GM18909 (cell line): ENCODE measurements around the gene TIMM13.
"Not testable (repeated sequence)": the region's sequence is repeated elsewhere in the genome, so short reads cannot be mapped to it uniquely, and the experiment has no call there.

Experiments
- ATAC-seq: cut with Tn5 transposase; IDR thresholded peaks from one replicate; pipeline ENCODE4 v1.9.1; 2021; ENCODE audit warnings: mild to moderate bottlenecking; ENCODE audit not compliant: unreplicated experiment, poor library complexity

The TIMM13 gene

DNA sequence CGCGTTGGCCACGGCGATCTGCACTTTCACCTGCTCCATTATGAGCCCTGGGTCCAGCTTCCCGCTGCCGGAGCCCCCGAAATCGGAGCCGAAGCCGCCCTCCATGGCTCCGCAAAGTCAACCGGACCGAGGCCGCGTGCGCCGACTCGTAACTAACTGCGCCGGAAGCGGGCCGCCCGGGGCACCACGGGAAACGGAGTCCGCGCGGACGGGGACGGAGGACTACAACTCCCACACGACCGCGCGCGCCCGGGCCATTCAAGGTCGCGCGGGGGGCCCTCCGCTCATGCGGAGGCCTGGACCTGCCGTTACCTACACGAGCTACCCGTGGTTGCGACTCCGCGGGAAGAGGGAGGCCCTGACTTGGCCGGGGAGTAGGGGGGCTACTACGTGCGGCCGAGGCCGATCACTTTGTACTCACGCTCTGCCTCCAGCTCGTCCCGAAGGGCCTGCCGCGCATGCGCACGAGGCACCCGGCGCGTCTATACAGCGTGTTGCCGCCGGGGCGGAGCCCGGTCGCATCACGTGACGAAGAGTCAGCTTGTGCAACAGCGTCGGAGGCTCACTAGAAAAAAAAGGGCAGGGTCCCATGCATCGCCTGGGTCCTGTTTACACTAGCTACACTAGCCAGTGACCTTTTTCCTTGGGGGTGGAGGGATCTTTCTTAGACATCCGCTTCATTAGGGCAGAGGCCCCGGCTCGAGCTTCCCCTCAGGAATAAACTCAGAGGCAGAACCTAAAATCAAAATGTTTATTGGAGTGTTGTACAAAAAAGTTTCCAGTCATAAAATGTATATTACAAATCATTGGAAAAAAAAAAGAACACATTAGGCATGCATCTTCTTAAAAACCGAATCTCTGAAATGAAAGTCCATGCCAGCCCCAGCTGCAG, at the start of gene TIMM13:
Gene TIMM13 (minus strand): TSS at position 158 of the 892 bp plus-strand sequence. CDS start 53 bp downstream, at position 105.
- ATAC-seq: peak; percentile 79

DNA sequence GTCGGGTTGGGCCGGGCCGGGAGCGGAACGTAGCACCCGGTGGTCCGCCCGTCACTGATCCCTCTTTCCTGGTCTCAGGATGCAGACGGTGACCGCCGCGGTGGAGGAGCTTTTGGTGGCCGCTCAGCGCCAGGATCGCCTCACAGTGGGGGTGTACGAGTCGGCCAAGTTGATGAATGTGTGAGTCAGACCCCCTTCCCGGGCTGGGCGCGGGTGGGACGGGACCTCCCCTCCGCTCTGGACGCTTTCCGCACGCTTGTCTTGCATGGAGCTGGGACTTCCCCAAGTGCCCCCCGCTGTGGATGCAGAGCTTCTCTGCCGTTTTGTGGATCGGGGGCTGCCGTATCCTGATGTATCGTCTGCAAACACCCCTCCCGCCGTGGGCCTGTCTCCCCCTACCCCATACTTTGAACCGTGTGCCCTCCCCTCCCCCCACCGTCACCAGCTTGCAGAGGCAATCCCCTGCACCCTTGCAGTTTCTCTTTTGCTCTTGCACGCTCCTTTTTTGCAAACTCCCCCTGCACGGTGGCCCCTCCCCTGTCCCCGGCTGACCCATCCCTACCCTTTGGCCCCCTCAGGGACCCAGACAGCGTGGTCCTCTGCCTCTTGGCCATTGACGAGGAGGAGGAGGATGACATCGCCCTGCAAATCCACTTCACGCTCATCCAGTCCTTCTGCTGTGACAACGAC, 49.2 kb upstream of the TIMM13 start:
- no peak for ATAC-seq

DNA sequence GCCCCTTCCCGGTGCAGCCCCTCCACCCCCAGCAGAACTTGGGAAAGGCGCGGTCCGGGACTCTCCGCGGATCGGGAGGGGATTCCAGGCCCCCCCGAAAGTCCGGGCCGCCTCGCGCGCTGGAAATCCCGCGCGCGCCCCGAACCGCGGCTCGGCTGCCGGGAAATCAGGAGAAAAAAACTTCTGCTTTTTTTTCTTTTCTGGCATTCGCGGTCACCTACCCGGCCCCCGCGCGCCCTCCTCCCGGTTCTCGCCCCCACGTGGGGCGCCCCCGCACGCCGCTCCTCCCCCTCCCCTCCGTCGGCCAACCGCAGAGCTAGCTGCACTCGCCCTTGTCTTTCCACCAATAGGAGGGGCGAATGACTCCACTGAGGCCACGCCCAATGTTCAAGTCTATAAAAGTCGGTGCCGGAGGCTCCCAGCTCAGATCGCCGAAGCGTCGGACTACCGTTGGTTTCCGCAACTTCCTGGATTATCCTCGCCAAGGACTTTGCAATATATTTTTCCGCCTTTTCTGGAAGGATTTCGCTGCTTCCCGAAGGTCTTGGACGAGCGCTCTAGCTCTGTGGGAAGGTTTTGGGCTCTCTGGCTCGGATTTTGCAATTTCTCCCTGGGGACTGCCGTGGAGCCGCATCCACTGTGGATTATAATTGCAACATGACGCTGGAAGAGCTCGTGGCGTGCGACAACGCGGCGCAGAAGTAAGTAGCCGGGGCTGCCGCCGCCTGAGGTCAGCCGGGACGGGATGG, 48.5 kb upstream of the TIMM13 start, which contains the start of gene GADD45B:
Gene GADD45B (plus strand): TSS at position 426 of the 749 bp plus-strand sequence. CDS start 232 bp downstream, at position 658.
- ATAC-seq: peak; percentile 60

DNA sequence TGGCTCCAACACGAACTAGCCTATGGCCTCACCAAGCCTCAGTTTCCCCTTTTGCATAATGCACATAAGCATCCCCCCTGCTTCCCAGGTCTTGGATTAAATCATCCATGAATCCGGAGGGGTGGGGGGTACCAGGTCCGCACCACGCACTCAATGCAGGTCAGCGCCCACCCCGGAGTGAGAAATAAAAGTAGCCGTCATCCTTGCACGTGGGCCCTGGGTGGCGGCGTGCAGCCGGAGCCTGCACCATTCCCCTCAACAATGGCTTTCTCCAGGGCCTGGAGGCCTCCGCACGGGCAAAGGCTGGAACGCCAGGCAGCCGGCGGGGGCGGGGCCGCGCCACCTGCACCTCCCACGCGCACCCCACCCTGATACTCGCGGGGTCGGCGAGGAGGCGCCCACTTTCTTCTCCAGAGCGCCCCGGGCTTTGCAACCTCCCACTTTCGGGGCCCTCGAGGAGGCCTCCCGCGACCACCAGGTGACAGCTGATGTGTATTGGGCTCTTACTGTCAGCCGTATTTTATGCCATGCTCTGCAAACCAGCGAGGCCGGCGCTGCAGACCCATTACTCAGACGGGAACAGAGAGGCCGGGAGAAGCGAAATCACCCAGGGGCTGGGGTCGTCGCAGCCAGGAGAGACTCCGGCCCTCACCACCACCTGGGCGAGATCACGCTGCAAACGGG, 47.8 kb upstream of the TIMM13 start:
- no peak for ATAC-seq

DNA sequence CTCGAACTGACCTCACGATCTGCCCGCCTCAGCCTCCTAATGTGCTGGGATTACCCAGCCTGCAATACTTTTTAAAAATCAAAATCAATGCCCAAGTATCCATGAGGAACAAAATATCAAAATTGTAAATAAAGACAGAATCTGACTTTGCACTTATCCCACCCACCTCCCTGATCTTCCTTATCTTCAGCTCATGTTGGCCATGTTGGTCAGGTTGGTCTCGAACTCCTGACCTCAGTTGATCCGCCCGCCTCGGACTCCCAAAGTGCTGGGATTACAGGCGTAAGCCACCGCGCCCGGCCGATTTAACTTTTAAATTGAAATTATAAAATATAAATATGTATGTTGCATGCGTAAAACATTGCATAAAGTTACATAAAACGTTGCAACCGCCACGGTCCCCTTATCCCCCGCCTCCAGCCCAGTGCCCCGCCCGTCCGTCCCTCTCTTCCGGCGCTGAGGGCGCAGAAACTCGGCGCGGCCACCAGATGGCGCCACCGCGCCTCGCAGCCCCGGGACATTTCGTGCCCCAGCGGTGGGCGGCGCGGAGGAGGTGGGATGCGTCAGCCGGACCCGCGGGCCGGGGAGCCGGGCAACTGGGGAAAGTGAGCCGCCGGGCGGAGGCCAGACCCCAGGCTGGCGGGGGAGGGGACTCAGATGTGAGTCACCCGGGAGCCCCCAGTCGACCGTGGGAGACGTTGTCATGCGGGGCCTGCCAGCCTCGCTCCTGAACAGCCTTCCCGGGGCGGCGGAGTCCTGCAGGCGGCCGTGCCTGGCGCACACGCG, 47.0 kb upstream of the TIMM13 start:
- peak; percentile 26 for ATAC-seq

DNA sequence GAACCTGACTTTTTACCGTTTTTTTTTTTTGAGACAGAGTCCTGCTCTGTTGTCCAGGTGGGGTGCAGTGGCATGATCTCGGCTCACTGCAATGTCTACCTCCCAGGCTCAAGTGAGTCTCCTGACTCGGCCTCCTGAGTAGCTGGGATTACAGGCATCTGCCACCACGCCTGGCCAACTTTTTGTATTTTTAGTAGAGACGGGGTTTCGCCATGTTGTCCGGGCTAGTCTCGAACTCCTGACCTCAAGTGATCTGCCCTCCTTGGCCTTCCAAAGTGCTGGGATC, 42.5 kb upstream of the TIMM13 start:
- not testable (repeated sequence) for ATAC-seq

DNA sequence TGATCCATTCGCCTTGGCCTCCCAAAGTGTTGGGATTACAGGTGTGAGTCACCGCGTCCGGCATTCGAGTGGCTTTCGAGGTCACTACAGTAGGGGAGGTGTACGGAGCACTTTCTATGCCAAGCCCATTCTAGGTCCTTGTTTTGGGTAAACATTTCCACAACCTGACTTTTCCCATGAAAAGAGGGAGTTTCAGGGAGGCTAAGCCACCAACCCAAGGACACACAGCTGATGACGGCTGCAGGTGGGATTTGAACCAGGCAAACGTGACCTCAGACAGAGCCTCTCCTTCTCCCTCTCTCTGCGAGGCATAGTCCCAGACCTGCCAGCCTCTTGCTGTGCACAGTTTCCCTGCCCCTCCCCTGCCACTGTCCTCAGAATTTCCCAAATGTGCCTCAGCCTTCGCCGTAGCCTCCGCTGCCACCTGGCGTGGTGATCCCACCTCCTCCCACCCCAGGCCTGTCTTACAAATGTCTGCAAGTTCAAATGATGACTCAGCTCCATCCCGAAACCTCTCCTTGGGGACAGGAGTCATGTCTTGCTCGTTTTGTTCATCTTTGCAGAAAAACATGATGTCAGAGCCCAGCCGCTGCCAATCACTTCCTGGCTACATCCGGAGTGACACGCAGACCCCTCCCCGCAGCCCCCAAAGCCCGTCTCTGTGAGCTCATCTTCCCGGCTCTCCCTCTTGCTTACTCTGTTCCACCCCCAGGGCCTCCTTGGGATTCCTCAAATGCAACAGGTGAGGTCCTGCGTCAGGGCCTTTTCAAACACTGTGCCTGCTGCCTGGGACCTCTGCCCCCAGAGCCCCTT, 41.9 kb upstream of the TIMM13 start:
- ATAC-seq: no peak

DNA sequence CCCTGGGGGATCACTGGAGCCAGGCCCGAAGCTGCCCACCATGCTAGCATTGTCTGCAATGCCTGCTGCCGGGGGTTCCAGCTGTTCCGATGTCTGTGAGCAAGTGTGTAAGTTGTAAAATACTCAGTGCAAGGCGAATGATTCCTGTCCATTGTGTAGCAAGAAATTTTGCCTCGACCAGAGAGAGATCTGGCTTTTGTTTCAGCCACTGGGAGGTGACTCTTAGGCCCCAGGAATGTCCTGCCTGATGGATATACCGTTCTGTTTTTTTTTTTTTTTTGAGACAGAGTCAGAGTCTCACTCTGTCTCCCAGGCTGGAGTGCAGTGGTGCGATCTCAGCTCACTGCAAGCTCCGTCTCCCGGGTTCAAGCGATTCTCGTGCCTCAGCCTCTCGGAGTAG, 41.2 kb upstream of the TIMM13 start:
- no peak for ATAC-seq

DNA sequence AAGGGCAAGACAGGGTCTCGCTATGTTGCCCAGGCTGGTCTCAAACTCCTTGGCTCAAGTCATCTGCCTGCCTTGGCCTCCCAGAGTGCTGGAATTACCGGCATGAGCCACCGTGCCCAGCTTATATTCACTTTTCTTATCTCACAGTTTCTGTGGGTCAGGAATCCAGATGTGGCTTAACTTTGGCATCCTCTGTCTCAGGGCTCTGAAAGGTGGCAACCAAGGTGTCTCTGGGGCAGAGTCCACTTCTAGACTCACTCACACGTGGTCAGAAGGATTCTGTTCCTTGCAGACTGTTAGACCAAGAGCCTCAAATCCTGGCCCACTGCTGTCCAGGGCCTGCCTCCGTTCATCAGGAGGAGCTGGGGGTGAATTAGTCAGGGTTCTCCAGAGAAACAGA, 37.0 kb upstream of the TIMM13 start:
- ATAC-seq: no peak

DNA sequence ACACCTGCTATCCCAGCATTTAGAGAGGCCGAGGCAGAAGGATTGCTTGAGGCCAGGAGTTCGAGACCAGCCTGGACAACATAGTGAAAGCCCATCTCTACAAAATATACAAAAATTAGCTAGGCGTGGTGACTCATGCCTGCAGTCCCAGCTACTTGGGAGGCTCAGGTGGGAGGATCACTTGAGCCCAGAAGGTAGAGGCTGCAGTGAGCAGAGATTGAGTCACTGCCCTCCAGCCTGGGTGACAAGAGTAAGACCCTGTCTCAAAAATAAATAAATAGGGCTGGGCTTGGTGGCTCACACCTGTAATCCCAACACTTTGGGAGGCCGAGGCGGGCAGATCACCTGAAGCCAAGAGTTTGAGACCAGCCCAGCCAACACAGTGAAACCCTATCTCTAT, 36.3 kb upstream of the TIMM13 start:
- ATAC-seq: not testable (repeated sequence)

DNA sequence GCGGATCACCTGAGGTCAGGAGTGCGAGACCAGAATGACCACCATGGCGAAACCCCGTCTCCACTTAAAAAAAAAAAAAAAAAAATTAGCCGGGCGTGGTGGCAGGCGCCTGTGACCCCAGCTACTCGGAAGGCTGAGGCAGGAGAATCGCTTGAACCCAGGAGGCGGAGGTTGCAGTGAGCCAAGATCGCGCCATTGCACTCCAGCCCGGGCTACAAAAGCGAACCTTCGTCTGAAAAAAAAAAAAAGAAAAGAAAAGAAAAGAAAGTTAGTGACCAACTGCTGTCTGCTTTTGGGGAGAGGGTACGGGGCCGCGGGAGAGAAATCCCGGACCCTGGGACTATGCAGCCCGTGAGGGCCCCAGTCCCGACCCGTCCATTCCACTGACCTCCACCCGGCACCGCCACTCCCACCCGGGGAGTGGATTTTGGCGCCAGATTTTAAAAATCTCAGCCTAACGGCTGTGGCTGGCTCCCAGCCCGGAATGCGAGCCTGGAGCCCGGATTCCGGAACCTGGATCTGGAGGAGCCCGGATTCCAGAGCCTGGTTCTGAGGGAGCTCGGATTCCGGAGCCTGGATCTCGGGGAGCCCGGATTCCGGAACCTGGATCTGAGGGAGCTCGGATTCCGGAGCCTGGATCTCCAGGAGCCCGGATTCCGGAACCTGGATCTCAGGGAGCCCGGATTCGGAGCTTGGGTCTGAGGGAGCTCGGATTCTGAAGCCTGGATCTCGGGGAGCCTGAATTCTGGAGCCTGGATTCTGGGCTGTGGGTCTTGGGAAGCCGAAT, 35.4 kb upstream of the TIMM13 start:
- no peak for ATAC-seq

DNA sequence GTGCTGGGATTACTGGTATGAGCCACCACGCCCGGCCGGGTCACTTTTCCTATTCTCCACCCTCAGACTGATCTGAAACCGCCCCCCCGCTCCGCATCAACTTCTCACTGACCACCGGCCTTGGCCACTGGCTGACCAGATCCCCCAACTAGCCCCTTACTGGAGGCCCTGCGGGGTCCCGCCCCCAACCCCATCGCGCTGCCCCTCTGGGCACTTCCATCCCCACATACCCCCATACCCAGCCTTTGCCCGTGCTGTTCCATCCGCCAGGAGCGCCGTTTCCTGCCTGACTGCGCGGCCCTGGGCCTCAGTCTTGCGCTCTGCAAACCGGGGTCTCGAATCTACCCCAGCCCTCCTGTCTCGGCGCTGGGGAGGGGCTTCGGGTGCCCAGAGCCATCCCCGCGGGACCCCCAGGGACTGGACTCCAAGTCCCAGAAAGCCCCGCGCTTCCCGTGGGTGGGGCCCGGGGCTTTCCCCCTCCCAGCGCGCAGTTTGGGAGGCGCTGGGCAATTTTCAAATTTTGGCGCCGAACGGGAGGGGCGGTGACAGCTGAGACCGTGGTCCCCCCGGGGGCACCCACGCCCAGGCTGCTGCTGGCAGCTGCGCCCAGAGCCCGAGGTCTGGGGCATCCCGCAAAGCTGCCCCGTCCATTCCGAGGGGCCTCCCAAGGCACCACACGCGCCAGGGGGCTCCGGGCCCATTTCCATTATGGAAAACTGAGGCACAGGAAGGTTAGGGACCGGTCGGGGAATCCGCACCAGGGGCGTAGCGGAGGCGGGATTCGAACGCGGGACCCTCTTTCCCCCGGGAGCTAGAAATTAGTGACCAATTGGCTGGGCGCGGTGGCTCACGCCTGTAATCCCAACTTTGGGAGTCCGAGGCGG, 34.6 kb upstream of the TIMM13 start:
- ATAC-seq: no peak

DNA sequence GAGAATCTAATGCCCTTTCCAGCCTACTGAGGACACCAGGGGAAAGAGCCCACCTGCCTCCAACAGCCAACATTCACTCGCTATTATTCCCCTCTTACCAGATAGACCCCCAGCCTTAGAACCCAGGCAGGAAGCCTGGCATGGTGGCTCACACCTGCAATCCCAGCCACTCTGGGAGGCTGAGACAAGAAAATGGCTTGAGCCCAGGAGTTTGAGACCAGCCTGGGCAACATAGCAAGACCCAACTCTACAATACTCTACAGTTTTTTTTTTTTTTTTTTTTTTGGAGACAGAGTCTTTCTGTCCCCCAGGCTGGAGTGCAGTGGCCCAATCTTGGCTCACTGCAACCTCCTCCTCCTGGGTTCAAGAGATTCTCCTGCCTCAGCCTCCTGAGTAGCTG, 32.9 kb upstream of the TIMM13 start:
- no peak for ATAC-seq

DNA sequence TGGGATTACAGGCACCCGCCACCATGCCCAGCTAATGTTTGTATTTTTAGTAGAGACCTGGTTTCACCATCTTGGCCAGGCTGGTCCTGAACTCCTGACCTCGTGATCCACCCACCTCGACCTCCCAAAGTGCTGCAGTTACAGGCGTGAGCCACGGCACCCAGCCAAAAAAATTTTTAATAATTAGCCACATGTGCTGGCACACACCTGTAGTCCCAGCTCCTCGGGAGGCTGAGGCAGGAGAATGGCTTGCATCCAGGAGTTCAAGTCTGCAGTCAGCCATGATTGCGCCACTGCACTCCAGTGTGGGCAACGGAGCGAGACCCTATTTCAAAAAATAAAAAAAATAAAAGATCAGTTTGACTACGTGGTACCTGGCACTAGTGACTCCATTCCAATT, 31.4 kb upstream of the TIMM13 start:
- ATAC-seq: not testable (repeated sequence)

DNA sequence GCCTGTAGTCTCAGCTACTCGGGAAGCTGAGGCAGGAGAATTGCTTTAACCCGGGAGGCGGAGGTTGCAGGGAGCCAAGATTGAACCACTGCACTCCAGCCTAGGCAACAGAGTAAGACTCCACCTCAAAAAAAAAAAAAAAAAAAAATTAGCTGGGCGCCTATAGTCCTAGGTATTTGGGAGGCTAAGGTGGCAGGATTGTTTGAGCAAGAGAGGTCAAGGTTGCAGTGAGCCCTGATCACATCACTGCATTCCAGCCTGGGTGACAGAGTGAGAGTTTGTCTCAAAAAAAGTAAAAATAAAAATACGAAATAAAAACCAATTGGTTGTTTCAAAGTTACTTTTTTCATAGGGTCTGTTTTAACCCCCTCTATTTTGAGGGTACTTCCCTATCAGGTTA, 30.7 kb upstream of the TIMM13 start:
- no peak for ATAC-seq

DNA sequence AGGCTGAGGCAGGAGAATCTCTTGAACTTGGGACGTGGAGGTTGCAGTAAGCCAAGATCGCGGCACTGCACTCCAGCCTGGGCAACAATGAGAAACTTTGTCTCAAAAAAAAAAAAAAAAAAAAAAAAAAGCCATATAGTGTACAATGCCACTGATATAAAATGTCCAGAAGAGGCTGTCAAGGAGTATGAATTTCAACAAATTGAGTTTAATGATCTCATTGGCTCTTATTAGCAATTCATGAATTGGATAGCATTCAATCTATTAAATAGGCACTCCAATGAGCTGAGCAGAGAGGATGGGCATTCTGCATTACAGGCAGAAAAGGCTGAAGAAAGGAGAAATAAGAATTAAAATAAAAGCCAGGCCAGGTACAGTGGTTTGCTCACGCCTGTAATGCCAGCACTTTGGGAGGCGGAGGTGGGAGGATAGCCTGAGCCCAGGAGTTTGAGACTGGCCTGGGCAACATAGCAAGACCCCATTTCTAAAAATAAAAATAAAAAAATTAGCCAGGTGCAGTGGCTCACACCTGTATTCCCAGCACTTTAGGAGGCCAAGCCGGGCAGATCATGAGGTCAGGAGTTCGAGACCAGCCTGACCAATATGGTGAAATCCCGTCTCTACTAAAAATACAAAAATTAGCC, 30.1 kb upstream of the TIMM13 start:
- ATAC-seq: no peak
